ENCODE data around the gene GGCX.
"Not testable (repeated sequence)": the region's sequence is repeated elsewhere in the genome, so short reads cannot be mapped to it uniquely, and the experiment has no call there.

The GGCX gene

DNA sequence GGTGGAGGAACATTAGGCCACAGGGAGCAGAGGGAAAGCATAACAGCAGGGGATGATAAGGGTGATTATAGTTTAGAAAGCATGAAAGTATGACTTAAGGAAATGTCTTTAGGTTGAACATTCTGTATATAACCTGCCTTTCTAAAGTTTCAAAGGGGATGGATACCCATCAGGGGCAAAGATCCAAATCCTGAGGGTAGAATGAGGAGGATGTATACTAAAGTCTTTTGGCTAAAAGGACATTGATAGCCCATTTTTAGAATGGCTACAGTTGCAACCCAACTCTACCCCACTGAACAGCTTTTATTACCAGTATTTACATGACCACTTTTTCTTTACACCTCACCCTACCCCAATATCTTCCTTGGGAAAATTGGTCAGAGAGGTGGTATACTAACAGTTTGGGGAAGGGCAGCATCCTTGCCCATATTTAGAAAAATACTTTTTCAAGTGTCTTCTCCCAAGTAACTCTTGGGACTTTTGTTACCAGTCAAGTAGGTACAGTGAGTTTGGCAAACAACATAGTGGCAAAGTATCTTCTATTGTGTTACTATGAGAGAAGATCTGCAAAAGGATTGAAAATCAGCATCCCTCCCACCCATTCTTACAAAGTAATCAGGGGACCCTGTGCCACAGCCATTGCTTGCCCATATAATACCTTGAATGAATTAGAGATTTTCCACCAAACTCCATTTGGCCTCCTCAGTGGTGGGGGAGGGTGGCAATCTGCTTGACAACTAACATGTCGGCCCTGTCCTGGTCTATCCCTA, 14.0 kb downstream of the GGCX start:
- ChIA-PET CTCF (interaction anchor here (1.3 to 14.3 kb wide), 4 partner anchors 5 to 126 kb away, joined by 3 to 180 read pairs (median 169); partner anchors contain the start of genes MAT2A and SH2D6), POLR2A (interaction anchor here (0.6 to 12.1 kb wide), 5 partner anchors 5 to 52 kb away, joined by 4 to 198 read pairs (median 10); partner anchors contain the start of genes GGCX and MAT2A)
- no peak for DNase-seq (ENCODE audit: extremely low spot score)
- TF ChIP-seq, protein P1, sequence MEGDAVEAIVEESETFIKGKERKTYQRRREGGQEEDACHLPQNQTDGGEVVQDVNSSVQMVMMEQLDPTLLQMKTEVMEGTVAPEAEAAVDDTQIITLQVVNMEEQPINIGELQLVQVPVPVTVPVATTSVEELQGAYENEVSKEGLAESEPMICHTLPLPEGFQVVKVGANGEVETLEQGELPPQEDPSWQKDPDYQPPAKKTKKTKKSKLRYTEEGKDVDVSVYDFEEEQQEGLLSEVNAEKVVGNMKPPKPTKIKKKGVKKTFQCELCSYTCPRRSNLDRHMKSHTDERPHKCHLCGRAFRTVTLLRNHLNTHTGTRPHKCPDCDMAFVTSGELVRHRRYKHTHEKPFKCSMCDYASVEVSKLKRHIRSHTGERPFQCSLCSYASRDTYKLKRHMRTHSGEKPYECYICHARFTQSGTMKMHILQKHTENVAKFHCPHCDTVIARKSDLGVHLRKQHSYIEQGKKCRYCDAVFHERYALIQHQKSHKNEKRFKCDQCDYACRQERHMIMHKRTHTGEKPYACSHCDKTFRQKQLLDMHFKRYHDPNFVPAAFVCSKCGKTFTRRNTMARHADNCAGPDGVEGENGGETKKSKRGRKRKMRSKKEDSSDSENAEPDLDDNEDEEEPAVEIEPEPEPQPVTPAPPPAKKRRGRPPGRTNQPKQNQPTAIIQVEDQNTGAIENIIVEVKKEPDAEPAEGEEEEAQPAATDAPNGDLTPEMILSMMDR (IDR thresholded peaks at IDR 0.05; ENCODE audit: control extremely low read depth, extremely low read depth, low read depth, missing control alignments), result no peak

DNA sequence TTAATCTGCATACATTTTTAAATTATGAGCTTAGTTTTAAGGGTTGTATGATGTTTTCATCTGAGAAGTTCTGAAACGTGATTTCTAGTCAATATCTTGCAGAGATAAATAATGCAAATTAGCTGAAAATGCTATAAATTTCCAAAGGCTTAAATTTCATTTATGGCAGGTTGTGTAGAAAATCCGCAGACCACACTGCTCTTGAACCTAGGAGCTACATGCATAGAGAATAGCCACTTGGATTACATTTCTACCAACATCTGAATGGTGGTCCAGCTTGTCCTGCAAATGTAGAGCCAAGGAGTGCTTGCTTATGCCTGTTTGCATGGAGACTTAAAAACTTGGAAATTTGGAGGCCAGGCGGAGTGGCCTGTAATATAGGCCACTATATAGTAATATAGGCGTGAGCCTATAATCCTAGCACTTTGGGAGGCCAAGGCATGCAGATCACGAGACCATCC, 15.5 kb downstream of the GGCX start:
- DNase-seq (ENCODE audit: extremely low spot score), result no peak
- TF ChIP-seq, protein P1 (IDR thresholded peaks at IDR 0.05; ENCODE audit: control extremely low read depth, extremely low read depth, low read depth, missing control alignments), result no peak
- POLR2A ChIA-PET, result interaction anchor here (0.6 to 9.2 kb wide), 6 partner anchors 8 to 199 kb away, joined by 3 to 198 read pairs (median 4); partner anchors contain the start of genes ELMOD3 and RETSAT
- CTCF ChIA-PET, result interaction anchor here (1.2 to 14.3 kb wide), 5 partner anchors 6 to 181 kb away, joined by 4 to 180 read pairs (median 158); partner anchors contain the start of genes MAT2A and SH2D6

DNA sequence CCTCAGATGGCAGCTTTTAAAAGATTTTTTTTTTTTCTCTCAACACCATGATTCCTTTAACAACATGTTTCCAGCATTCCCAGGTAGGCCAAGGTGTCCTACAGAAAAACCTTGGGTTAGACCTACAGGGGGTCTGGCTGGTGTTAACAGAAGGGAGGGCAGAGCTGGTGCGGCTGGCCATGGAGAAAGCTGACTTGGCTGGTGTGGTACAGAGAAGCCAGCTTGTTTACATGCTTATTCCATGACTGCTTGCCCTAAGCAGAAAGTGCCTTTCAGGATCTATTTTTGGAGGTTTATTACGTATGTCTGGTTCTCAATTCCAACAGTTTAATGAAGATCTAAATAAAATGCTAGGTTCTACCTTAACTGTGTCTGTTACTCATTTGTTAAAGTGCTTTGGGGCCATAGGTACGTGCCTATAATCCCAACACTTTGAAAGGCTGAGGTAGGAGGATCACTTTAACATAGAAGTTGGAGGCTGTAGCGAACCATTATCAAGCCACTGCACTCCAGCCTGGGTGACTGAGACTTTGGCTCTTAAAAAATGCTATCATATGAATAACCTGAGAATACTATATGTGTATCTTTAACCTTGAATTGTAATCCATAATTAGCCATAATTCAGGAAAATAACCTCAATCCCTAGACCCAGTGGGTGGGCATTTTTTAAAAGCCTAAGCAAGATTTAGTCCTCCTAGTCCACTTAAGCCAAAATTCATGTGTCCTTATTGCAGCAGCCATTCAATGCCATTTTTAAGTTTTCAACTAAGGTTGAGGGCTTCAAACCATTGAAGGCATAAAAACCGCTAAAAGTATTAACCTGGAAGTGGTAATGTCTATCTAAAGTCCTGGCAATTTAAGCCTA, 16.1 kb downstream of the GGCX start:
- ChIA-PET CTCF (interaction anchor here (1.2 to 14.3 kb wide), 5 partner anchors 5 to 180 kb away, joined by 4 to 180 read pairs (median 158); partner anchors contain the start of genes MAT2A and SH2D6), POLR2A (interaction anchor here (0.6 to 9.2 kb wide), 7 partner anchors 9 to 217 kb away, joined by 3 to 198 read pairs (median 3); partner anchors contain the start of genes ELMOD3, RETSAT and TGOLN2)
- not testable (repeated sequence) for DNase-seq (ENCODE audit: extremely low spot score)

DNA sequence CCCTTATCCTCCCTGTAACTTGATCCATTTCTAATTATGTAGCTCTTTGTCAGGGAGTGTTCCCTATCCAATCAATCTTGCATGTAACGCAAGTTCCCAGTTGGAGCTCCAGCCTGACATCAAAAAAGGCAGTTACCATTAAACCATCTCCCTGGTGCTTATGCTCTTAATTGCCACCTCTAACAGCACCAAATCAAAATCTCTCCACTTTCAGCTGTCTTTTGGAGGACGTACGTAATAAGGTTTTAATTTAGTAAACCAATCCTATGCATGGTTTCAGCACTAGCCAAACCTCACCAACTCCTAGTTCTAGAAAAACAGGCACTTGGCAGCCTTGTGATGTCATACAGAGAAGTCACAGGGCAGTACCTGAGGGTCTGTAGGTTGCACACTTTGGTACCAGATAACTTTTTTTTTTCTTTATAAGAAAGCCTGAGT, 17.0 kb downstream of the GGCX start:
- DNase-seq (ENCODE audit: extremely low spot score), result not testable (repeated sequence)
- CTCF ChIA-PET, result interaction anchor here (14.3 kb wide), 1 partner anchor 8 kb away, joined by 180 read pairs; no protein-coding TSS in a partner anchor
- POLR2A ChIA-PET, result interaction anchor here (0.7 to 9.2 kb wide), 5 partner anchors 9 to 216 kb away, joined by 3 to 198 read pairs (median 3); partner anchors contain the start of genes ELMOD3, RETSAT and TGOLN2

DNA sequence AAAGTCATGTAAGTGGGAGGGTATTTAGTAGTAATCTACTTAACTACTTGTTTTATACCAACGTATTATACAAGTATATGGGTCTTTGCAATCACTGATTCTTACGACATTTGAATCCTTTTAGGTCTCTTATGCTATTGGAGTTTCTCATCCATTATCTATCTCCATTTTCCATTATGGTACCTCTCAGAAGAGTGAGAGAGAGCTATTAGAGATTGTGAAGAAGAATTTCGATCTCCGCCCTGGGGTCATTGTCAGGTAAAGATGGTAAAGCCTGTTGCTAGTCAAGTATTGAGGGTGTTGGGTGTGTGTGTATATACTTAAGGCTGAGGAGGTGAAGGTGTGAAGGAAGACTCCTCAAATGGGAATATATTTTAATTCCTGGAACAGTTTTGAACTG, 18.5 kb downstream of the GGCX start:
- TF ChIP-seq, protein P1 (IDR thresholded peaks at IDR 0.05; ENCODE audit: control extremely low read depth, extremely low read depth, low read depth, missing control alignments), result no peak
- CTCF ChIA-PET, result interaction anchor here (1.3 to 14.3 kb wide), 2 partner anchors 9 to 123 kb away, joined by 4 to 180 read pairs; no protein-coding TSS in a partner anchor
- no peak for DNase-seq (ENCODE audit: extremely low spot score)
- POLR2A ChIA-PET, result interaction anchor here (0.6 to 9.2 kb wide), 2 partner anchors 11 to 185 kb away, joined by 6 to 198 read pairs; no protein-coding TSS in a partner anchor

DNA sequence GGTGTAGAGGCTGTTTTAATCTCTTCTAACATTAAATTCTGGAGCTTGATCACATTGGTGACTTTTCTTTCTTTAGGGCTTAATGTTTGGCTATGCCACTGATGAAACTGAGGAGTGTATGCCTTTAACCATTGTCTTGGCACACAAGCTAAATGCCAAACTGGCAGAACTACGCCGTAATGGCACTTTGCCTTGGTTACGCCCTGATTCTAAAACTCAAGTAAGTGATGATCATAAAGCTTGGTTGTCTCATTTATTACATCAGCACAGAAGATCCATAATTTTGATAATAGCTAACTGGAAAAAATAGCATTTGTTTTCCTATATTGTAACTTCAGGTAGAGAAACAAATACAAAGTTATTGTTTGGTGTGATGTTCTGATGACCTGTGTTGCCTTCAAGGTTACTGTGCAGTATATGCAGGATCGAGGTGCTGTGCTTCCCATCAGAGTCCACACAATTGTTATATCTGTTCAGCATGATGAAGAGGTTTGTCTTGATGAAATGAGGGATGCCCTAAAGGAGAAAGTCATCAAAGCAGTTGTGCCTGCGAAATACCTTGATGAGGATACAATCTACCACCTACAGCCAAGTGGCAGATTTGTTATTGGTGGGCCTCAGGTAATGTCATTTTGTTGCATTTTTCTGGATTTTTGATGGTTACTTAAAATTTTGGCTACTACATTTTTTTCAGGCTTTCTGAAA, 19.4 kb downstream of the GGCX start:
- no peak for DNase-seq (ENCODE audit: extremely low spot score)
- CTCF ChIA-PET, result interaction anchor here (5.0 to 14.3 kb wide), 2 partner anchors 10 to 123 kb away, joined by 20 to 180 read pairs; partner anchors contain the start of gene SH2D6
- POLR2A ChIA-PET, result interaction anchor here (0.6 to 9.2 kb wide), 3 partner anchors 12 to 187 kb away, joined by 4 to 198 read pairs (median 6); partner anchors contain the start of genes ELMOD3 and RETSAT
- TF ChIP-seq, protein P1 (IDR thresholded peaks at IDR 0.05; ENCODE audit: control extremely low read depth, extremely low read depth, low read depth, missing control alignments), result no peak

Measured in GM10248 (cell line).